GM12891 (cell line): ENCODE results near the gene CCNF.

Experiments
- PAX5 ChIP-seq: IDR thresholded peaks from 2 replicates; pipeline ENCODE4 v1.6.1; 2011; ENCODE audit warnings: low read length, moderate library complexity, mild to moderate bottlenecking; ENCODE audit not compliant: insufficient read depth, severe bottlenecking
- POLR2A ChIP-seq: IDR thresholded peaks from 2 replicates; pipeline ENCODE4 v1.6.1; 2011; ENCODE audit warnings: low read depth, low read length, control low read depth
- POLR2AphosphoS5 ChIP-seq: IDR thresholded peaks from 2 replicates; pipeline ENCODE4 v1.6.1; 2011; ENCODE audit warnings: low read depth, low read length, control low read depth
- POU2F2 ChIP-seq: IDR thresholded peaks from 2 replicates; pipeline ENCODE4 v1.6.1; 2011; ENCODE audit warnings: low read depth, mild to moderate bottlenecking, control low read depth, low read length, moderate library complexity
- SPI1 ChIP-seq: IDR thresholded peaks from 2 replicates; pipeline ENCODE4 v1.6.1; 2011; ENCODE audit warnings: low read depth, low read length, control low read depth
- TAF1 ChIP-seq: IDR thresholded peaks from 2 replicates; pipeline ENCODE4 v1.6.1; 2011; ENCODE audit warnings: low read depth, low read length, control low read depth

DNA sequence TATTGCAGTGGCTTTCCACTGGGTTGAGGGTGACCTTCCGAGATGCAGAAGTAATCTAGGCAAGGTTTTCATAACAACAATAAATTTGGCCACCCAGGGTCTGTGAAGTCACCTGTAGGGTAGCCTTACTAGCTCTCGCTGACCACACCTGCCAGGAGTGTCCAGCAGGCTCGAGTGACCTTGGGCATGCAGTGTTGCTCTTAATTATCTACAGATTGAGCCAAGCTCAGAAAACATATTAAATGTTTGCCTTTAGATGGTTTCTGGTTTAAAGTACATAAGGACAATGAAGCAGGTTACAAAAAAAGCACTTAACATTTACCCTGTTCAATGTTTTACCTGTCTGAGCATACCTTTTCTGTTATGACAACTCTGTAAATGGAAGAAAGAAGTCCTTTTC is 47.5 kb downstream of the CCNF start:
- TF ChIP-seq POLR2A = no peak
- TF ChIP-seq TAF1 = no peak
- no peak for TF ChIP-seq POLR2AphosphoS5
- TF ChIP-seq PAX5 = no peak
- no peak for TF ChIP-seq SPI1
- no peak for TF ChIP-seq POU2F2
